T-helper 1 cell treated with Interleukin-12 subunit alpha and Interleukin-12 subunit beta and Interleukin-4 antibody, amounts not matched to agents 30 ng/mL and 1 ng/mL, for 36 hours (primary cell): Measurements from ENCODE around the gene ARL3. TPM values are rescaled to one million over a fixed set of nuclear protein-coding genes. Genes with fewer than 3 reads are reported as not detected.
"Not testable (repeated sequence)": the region's sequence is repeated elsewhere in the genome, so short reads cannot be mapped to it uniquely, and the experiment has no call there.

Experiments
- intact Hi-C: fragments of 100-400 bp; cut with micrococcal nuclease; formaldehyde crosslinking; loops from one replicate; pipeline ENCODE4 v1.15.1; 2024
- total RNA-seq: library from RNA; stranded (reverse); gene quantifications from 2 replicates; pipeline ENCODE4 v1.2.3, GENCODE V29; 2022

The ARL3 gene
- total RNA-seq, 1 donor from 2014 or later = 4.0 TPM

GRCh38 chr10:102710609-102711008, 3.6 kb downstream of the ARL3 start:
- intact Hi-C loops = loop anchor here (5.0 kb wide), 2 partner anchors 278 to 1412 kb away; partner anchors contain the start of genes CUEDC2 and SFR1

- intact Hi-C loops = no loop called here
Observed at GRCh38 chr10:102705531-102705930, 8.7 kb downstream of the ARL3 start.

- intact Hi-C loops = no loop called here
Observed at GRCh38 chr10:102704915-102705314, 9.3 kb downstream of the ARL3 start.

GRCh38 chr10:102702742-102703141, 11.5 kb downstream of the ARL3 start:
- intact Hi-C loops = no loop called here

- intact Hi-C loops = no loop called here
Observed at GRCh38 chr10:102701796-102702195, 12.4 kb downstream of the ARL3 start.

- intact Hi-C loops = no loop called here
Observed at GRCh38 chr10:102701272-102701671, 12.9 kb downstream of the ARL3 start.

GRCh38 chr10:102698894-102699293, 15.3 kb downstream of the ARL3 start:
- intact Hi-C loops = no loop called here

GRCh38 chr10:102696736-102697135, 17.5 kb downstream of the ARL3 start:
- intact Hi-C loops = no loop called here

- intact Hi-C loops = not testable (repeated sequence)
Observed at GRCh38 chr10:102695401-102695800, 18.8 kb downstream of the ARL3 start.

GRCh38 chr10:102691285-102692066, 22.7 kb downstream of the ARL3 start:
- intact Hi-C loops = no loop called here

- intact Hi-C loops = no loop called here
Observed at GRCh38 chr10:102683736-102684135, 30.5 kb downstream of the ARL3 start.

- intact Hi-C loops = no loop called here
Observed at GRCh38 chr10:102682981-102683380, 31.2 kb downstream of the ARL3 start.

- intact Hi-C loops = no loop called here
Observed at GRCh38 chr10:102682416-102682815, 31.8 kb downstream of the ARL3 start.

GRCh38 chr10:102681696-102682095, 32.5 kb downstream of the ARL3 start:
- intact Hi-C loops = no loop called here

GRCh38 chr10:102679596-102679995, 34.6 kb downstream of the ARL3 start:
- intact Hi-C loops = no loop called here

- intact Hi-C loops = no loop called here
Observed at GRCh38 chr10:102678842-102679289, 35.3 kb downstream of the ARL3 start.

- intact Hi-C loops = no loop called here
Observed at GRCh38 chr10:102678068-102678400, 36.2 kb downstream of the ARL3 start.

GRCh38 chr10:102677331-102678067, 36.7 kb downstream of the ARL3 start:
- intact Hi-C loops = no loop called here

- intact Hi-C loops = no loop called here
Observed at GRCh38 chr10:102676534-102677315, 37.5 kb downstream of the ARL3 start.

GRCh38 chr10:102675666-102676533, 38.3 kb downstream of the ARL3 start:
- intact Hi-C loops = no loop called here
